ENCODE results near the gene PLXNA4.

Gene PLXNA4

GRCh38 chr7:132214452-132214851 lies 361.8 kb downstream of the PLXNA4 start:
- TF ChIP-seq CTCF (IDR thresholded peaks at IDR 0.05; ENCODE audit: low read depth, low read length): no peak
- DNase-seq (ENCODE audit: extremely low read depth, low read depth): no peak

GRCh38 chr7:132213583-132213982 lies 362.7 kb downstream of the PLXNA4 start:
- DNase-seq (ENCODE audit: extremely low read depth, low read depth): no peak

GRCh38 chr7:132211971-132212370 lies 364.3 kb downstream of the PLXNA4 start:
- no peak for DNase-seq (ENCODE audit: extremely low read depth, low read depth)
- no peak for TF ChIP-seq CTCF (IDR thresholded peaks at IDR 0.05; ENCODE audit: low read depth, low read length)

More at GRCh38 chr7:132213583-132213982, 362.7 kb downstream of the PLXNA4 start:
- no peak for TF ChIP-seq CTCF (IDR thresholded peaks at IDR 0.05; ENCODE audit: low read depth, low read length)

- no peak for DNase-seq (ENCODE audit: extremely low read depth, low read depth)
- no peak for TF ChIP-seq CTCF (IDR thresholded peaks at IDR 0.05; ENCODE audit: low read depth, low read length)
These were observed 365.4 kb downstream of the PLXNA4 start for GRCh38 chr7:132210821-132211220.

- no peak for DNase-seq (ENCODE audit: extremely low read depth, low read depth)
- TF ChIP-seq CTCF (IDR thresholded peaks at IDR 0.05; ENCODE audit: low read depth, low read length): no peak
These were observed 368.5 kb downstream of the PLXNA4 start for GRCh38 chr7:132207782-132208181.

GRCh38 chr7:132207211-132207610 lies 369.1 kb downstream of the PLXNA4 start:
- no peak for TF ChIP-seq CTCF (IDR thresholded peaks at IDR 0.05; ENCODE audit: low read depth, low read length)
- DNase-seq (ENCODE audit: extremely low read depth, low read depth): no peak

- no peak for TF ChIP-seq CTCF (IDR thresholded peaks at IDR 0.05; ENCODE audit: low read depth, low read length)
- DNase-seq (ENCODE audit: extremely low read depth, low read depth): no peak
These were observed 369.7 kb downstream of the PLXNA4 start for GRCh38 chr7:132206594-132206993.
